Activated naive CD4-positive, alpha-beta T cell (primary cell): ENCODE measurements around the gene ST14.
"Not testable (repeated sequence)": the region's sequence is repeated elsewhere in the genome, so short reads cannot be mapped to it uniquely, and the experiment has no call there.

Experiments
- DNase-seq, 4 experiments: peaks; one replicate each; lab custom pipeline; 2025; lab: John Stamatoyannopoulos, UW

Gene ST14

GRCh38 chr11:130188585-130189347, 29.2 kb downstream of the ST14 start:
- DNase-seq: no peak

GRCh38 chr11:130189492-130190210, 30.1 kb downstream of the ST14 start:
- no peak for DNase-seq

GRCh38 chr11:130190371-130190881, 30.8 kb downstream of the ST14 start:
- DNase-seq: no peak

- no peak for DNase-seq
These were observed 32.3 kb downstream of the ST14 start for GRCh38 chr11:130191896-130192295.

- no peak for DNase-seq
These were observed 33.3 kb downstream of the ST14 start for GRCh38 chr11:130192845-130193267.

- not testable (repeated sequence) for DNase-seq
These were observed 34.0 kb downstream of the ST14 start for GRCh38 chr11:130193551-130193950.

GRCh38 chr11:130194241-130195023, 34.9 kb downstream of the ST14 start:
- no peak for DNase-seq

GRCh38 chr11:130197386-130198035, 37.9 kb downstream of the ST14 start:
- no peak for DNase-seq

GRCh38 chr11:130198292-130198691, 38.7 kb downstream of the ST14 start:
- no peak for DNase-seq

GRCh38 chr11:130198964-130199363, 39.4 kb downstream of the ST14 start:
- DNase-seq: no peak

- no peak for DNase-seq
These were observed 40.2 kb downstream of the ST14 start for GRCh38 chr11:130199792-130200191.

GRCh38 chr11:130201026-130201425, 41.4 kb downstream of the ST14 start:
- no peak for DNase-seq

- no peak for DNase-seq
These were observed 42.6 kb downstream of the ST14 start for GRCh38 chr11:130202009-130202817.

GRCh38 chr11:130202818-130203689, 43.5 kb downstream of the ST14 start:
- no peak for DNase-seq

GRCh38 chr11:130203766-130204702, 44.5 kb downstream of the ST14 start:
- DNase-seq: no peak

GRCh38 chr11:130204703-130205095, 45.1 kb downstream of the ST14 start:
- no peak for DNase-seq

- DNase-seq: no peak
These were observed 46.6 kb downstream of the ST14 start for GRCh38 chr11:130206141-130206540.

GRCh38 chr11:130208241-130209127, 48.9 kb downstream of the ST14 start:
- no peak for DNase-seq
